C4-2B (cell line): ENCODE results near the gene ZNF536.
"Not testable (repeated sequence)": the region's sequence is repeated elsewhere in the genome, so short reads cannot be mapped to it uniquely, and the experiment has no call there.

Experiments
- H3K27ac ChIP-seq: fragments of 450-650 bp; 2 replicates; pipeline ENCODE4 v1.5.1; 2017
- CTCF ChIP-seq: fragments of 450-650 bp; conservative IDR thresholded peaks from 2 replicates; pipeline ENCODE4 v1.5.1; 2017; ENCODE audit warnings: mild to moderate bottlenecking
- ZFX ChIP-seq: fragments of 450-650 bp; IDR thresholded peaks from 2 replicates; pipeline ENCODE4 v1.6.1; 2017

ZNF536 gene

DNA sequence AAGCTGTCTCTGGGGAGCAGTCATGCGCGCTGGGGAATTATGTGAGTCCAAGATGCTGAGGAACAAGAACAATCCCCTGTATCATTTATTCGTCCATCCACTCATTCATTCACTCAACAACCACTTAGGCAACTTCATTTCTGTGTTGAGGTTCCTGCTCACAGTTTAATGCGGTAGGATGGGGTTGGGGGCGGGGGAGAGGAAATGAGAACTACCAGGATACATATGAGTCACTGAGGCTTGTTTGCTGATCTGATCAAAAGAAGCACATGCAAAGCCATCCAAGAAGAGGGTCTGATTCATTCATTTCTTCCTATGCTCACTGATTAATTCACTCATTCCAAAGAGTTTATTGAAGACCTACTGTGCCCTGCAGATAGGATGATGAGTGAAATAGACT, 20.9 kb downstream of the ZNF536 start:
- no peak overlapping the region for H3K27ac ChIP-seq
- no peak for TF ChIP-seq CTCF
- no peak for TF ChIP-seq ZFX

DNA sequence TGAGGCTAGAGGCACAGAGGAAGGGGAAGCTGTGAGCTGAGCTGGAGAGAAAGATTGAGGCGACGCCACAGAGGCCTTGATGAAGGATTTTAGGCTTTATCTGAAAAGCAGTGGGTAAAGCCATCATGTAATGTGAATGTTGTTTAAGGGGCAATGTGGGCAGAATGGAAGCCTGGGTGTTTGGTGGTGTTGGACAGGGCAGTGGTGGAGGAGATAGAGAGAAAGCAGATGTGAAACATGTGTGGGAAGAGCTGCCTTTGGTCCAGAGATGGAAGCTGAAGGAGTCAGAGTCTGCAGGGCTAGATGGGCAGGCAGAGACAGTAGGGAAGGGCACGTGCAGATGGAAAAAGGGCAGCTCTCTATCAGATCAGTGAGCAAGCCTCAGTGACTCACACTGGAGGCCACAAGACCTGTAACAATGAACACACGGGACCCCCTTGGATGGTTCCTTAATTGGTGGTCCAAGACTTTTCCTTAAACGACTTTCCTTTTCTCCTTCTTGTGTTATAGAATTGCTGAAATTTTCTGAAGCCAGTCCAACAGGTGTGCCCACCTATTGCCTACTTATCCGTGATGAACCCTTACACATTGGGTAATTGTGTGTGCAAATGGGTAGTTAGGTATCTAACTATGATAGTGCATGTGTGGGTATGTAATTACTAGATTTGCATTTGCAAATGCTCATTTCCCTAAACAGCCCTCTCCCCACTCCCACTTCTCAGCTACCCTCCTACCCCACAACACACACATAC, 21.7 kb downstream of the ZNF536 start:
- H3K27ac ChIP-seq, result no peak overlapping the region
- TF ChIP-seq ZFX (no peak), CTCF (no peak)

- TF ChIP-seq ZFX (no peak), CTCF (no peak)
- no peak overlapping the region for H3K27ac ChIP-seq
Observed at GRCh38 chr19:30394481-30395151, 22.4 kb downstream of the ZNF536 start.

DNA sequence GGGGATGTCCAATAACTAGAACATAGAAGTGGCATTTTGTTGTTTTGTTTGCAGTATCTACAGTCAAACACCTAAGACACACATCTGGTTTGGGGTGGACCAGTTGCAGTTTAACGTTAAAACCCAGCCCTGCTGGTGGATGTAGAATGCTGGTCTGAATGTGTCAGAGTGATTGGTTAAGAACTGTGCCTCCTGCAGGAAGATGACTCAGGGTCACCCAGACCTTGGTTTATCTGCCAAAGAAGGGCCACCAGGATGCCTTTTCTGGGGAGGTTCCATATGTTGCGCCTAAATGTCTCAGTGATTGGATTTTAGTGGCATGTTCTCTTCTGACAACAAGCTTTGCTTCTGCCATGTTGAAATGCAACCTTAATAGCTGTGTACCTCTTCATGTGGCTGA, 23.1 kb downstream of the ZNF536 start:
- no peak overlapping the region for H3K27ac ChIP-seq
- no peak for TF ChIP-seq ZFX
- no peak for TF ChIP-seq CTCF

DNA sequence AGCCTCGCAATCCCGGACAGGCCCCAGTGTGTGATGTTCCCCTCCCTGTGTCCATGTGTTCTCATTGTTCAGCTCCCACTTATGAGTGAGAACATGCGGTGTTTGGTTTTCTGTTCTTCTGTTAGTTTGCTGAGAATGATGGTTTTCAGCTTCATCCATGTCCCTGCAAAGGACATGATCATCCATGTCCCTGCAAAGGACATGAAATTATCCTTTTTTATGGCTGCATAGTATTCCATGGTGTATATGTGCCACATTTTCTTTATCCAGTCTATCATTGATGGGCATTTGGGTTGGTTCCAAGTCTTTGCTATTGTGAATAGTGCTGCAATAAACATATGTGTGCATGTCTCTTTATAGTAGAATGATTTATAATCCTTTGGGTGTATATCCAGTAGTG, 26.4 kb downstream of the ZNF536 start:
- not testable (repeated sequence) for H3K27ac ChIP-seq

GRCh38 chr19:30401956-30402355, 29.8 kb downstream of the ZNF536 start:
- H3K27ac ChIP-seq, result no peak overlapping the region
- TF ChIP-seq CTCF (no peak), ZFX (no peak)

DNA sequence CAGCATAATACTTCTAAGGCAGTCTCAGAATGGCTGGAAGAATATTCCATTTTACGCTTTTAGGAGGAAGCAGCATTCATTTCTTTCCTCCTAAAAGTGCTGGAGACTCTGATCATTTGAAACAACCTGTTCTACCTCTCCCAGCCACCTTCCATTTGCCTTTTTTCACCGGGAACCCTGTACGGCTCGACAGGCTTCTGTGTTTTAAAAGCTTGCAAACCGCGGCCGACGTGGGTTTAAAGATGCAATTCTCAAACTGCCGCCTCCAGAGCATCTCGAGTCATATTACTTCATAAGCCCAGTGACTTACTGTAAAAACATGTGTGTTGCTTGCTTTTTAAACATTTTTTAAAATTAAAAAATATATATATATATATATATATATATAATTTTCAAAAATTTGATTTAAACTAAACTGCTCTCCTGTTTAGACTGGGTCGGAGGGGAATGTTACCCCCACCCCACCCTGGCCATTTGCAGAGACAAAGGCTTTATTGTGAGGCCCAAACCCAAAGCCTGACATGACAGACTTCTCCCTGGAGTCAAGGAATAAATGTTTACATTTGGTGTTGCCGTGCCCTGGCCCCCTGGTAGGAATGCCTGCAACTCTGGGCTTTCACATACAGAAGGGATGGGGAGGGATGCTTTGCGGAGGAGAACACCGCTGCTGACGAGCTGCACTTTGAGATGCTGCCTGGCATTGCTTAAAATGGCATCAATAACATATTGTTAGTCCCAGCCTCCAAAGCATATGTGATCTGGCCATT, 30.4 kb downstream of the ZNF536 start:
- TF ChIP-seq ZFX (no peak), CTCF (no peak)
- H3K27ac ChIP-seq, result no peak overlapping the region
